BLaER1 (cell line): Measurements from ENCODE around the gene OBP2B.
"Not testable (repeated sequence)": the region's sequence is repeated elsewhere in the genome, so short reads cannot be mapped to it uniquely, and the experiment has no call there.

Experiments used
- H3K27ac ChIP-seq: shearing (Covaris generic); formaldehyde crosslinking; 2 replicates; pipeline ENCODE4 v1.8.1; 2022
- H3K27me3 ChIP-seq: shearing (Covaris generic); formaldehyde crosslinking; 2 replicates; pipeline ENCODE4 v1.8.1; 2022
- H3K36me3 ChIP-seq: shearing (Covaris generic); formaldehyde crosslinking; 2 replicates; pipeline ENCODE4 v1.8.1; 2022
- H3K4me1 ChIP-seq: shearing (Covaris generic); formaldehyde crosslinking; 2 replicates; pipeline ENCODE4 v1.8.1; 2022
- H3K4me2 ChIP-seq: shearing (Covaris generic); formaldehyde crosslinking; 2 replicates; pipeline ENCODE4 v1.8.1; 2022
- H3K4me3 ChIP-seq: shearing (Covaris generic); formaldehyde crosslinking; 2 replicates; pipeline ENCODE4 v1.8.1; 2022
- H3K9ac ChIP-seq: shearing (Covaris generic); formaldehyde crosslinking; 2 replicates; pipeline ENCODE4 v1.8.1; 2022
- H3K9me3 ChIP-seq: shearing (Covaris generic); formaldehyde crosslinking; 2 replicates; pipeline ENCODE4 v1.8.1; 2022
- H4K20me1 ChIP-seq: shearing (Covaris generic); formaldehyde crosslinking; 2 replicates; pipeline ENCODE4 v1.8.1; 2022
- Cebpa-rat ChIP-seq: shearing (Covaris generic); IDR thresholded peaks from 2 replicates; pipeline ENCODE4 v1.8.1; 2022

Gene OBP2B

DNA sequence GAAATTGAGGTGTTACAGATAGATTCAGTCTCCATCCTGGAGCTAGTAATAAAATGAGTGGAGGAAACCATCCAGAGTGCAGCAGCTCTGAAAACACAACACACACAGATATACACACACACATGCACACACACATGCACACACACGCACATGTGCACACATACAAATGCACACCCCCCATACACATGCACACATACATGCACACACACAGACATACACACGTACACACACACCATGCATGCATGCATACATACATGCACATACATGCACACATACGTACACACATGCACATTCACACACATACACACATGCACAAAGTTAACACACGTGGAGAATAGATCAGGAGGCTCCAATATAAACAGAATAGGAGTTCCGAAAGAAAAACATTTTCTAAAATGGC is 21.0 kb upstream of the OBP2B start:
- TF ChIP-seq Cebpa-rat = no peak
- H3K36me3 ChIP-seq = no peaks in the 10 kb centered on the region
- H3K4me1 ChIP-seq = peaks cover 47% of the 10 kb centered on the region
- no peaks in the 10 kb centered on the region for H3K27me3 ChIP-seq
- H3K27ac ChIP-seq = no peak overlapping the region
- H3K9me3 ChIP-seq = no peaks in the 10 kb centered on the region
- no peak overlapping the region for H3K4me2 ChIP-seq
- H4K20me1 ChIP-seq = no peaks in the 10 kb centered on the region
- H3K9ac ChIP-seq = no peak overlapping the region
- no peak overlapping the region for H3K4me3 ChIP-seq

DNA sequence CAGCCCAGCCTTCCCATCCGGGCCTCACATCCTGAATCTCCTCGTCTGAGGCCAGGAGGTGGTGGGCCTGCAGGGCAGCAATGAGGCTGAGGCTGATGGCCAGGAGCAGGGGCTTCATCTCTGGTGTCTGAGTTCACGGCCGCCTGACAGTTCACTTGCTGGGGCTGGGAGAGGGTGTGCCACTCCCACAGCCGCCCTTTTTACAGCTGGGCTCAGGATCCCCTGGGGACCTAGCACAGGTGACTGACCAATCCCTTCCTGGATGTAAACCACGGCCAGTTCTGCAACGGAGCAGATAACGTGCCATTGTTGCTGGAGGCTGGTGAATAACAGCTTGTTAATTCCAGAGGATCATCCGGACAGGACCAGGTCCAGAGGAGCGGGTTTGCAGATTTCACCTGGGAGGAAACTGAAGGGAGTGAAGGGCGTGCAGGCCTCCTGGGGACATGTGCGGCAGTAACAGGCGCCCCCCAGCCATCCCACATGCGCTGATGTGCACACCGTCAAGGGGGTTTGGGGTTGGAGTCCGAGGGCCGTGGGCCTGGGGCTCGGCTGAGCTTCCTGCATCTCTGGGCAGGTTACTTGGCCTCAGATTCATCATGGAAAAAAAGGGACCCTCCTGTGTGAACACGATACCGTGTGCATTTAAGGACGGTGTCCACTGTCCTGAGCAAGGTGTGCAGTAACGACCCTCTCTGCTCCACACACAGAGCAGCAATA is 19.6 kb upstream of the OBP2B start:
- Histone ChIP-seq H3K4me2 (peak overlapping the region; percentile 74), H3K4me1 (peaks cover 52% of the 10 kb centered on the region)
- H3K36me3 ChIP-seq, H3K4me3 ChIP-seq, H3K9me3 ChIP-seq, H4K20me1 ChIP-seq, H3K27me3 ChIP-seq, H3K9ac ChIP-seq, H3K27ac ChIP-seq: not testable (repeated sequence)

DNA sequence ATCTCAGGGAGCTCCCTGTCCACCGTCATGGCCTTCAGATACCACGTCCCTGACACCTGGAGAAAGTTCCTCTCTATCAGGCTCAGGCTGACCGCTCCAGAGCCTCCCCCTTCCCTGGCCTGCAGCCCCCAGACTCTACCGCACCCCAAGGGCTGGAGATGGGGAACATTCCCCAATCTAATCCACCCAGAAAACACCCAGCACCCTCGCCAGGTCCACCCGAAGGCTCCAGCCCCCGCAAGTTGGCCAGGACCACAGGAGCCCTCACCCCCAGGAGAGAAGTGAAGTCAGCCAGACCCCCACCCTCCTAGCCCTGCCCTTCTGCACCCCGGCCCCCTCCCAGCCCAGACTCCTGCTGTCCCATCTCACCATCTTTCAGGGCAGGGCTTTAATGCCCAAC is 18.9 kb upstream of the OBP2B start:
- H3K36me3 ChIP-seq, H3K27me3 ChIP-seq, H4K20me1 ChIP-seq, H3K9me3 ChIP-seq, H3K4me3 ChIP-seq: not testable (repeated sequence)
- Histone ChIP-seq H3K27ac (peak overlapping the region; percentile 38; the same call in 1 of the 2 replicates), H3K4me1 (peaks cover 58% of the 10 kb centered on the region), H3K4me2 (peak overlapping the region; percentile 74), H3K9ac (0 out of 2 replicates have a peak overlapping the region, but pooled peaks have one; percentile 53)

DNA sequence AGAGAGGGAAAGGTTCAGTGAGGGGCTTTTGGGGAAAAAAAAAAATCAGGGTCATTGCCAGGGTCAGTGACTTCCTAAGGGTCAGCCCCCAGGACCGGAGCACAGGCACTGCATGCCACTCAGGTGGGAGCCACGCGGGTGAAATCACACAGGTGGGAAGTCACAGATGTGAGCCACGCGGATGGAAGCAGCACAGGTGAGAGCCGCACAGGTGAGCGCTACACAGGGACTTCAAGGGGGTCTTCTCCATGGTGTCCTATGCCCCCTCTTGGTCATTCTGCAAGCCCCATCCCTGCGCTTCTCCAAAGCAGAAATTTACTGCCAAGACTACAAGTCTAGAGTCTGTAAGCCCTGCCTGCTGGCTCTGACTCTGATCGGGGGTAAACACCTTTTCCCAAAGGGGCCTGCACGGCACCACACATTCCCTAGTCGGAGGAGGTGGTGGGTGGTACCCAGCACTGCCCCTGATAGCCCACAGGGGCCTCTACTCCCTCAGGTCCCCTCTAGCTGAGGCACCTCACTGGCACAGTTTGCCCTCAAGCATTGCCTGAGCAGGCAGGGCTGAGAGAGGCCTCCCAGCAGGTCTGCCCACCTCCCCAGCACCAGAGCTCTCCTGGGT is 18.3 kb upstream of the OBP2B start:
- Histone ChIP-seq H3K9ac (peak overlapping the region; percentile 53; the same call in 1 of the 2 replicates), H3K27me3 (no peaks in the 10 kb centered on the region), H4K20me1 (no peaks in the 10 kb centered on the region), H3K4me3 (no peak overlapping the region), H3K36me3 (no peaks in the 10 kb centered on the region), H3K9me3 (no peaks in the 10 kb centered on the region), H3K4me2 (peak overlapping the region; percentile 74), H3K27ac (peak overlapping the region; percentile 38; the same call in 1 of the 2 replicates), H3K4me1 (peaks cover 65% of the 10 kb centered on the region)
- TF ChIP-seq Cebpa-rat = no peak

DNA sequence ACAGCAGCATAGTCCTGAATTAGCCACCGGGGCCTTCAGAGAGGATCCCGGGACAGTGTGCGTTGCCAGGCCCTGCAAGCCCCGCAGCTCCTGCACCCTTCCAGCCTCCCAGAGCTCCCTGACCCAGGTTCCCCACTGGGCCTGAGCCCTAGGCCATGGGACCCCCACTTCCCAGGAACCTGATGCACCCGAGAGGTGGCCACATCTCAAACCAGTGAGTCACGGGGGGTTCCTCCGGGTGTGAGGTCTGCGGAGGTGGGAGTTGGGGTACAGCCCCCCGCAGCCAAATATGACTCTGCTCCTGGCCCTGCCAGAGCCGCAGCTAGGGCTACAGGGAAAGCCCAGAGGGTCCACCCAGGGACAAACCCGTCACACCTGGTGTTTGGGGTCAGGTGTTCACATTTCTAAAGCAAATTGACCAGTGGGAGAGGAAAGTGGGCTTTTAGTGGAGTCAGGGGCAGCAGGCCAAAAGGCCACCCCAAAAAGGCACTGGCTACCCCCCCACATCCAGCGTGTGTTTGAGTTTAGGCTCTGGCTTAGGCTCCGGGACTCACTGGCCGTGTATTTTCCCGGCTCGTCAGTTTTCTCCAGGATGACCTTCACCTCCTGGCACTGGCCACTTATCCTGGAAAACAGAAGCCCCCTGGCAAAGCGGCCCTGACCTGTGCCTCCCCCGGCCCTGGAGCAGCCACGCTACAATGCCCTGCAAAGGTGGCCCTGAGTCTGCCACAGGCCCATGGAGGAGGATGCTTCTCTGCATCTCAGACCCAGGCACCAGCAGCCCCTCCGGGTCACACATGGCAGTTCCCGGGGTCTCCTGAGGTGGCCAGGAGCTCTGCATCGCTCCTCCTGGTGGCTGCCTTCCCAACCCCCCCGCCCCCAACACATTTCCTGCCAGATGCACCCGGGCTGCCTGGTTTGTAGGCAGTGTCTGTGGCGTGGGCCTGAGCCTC is 17.4 kb upstream of the OBP2B start:
- TF ChIP-seq Cebpa-rat = no peak
- H3K9me3 ChIP-seq = no peaks in the 10 kb centered on the region
- no peaks in the 10 kb centered on the region for H3K27me3 ChIP-seq
- peaks cover 71% of the 10 kb centered on the region for H3K4me1 ChIP-seq
- H3K27ac ChIP-seq = no peak overlapping the region
- no peak overlapping the region for H3K9ac ChIP-seq
- H4K20me1 ChIP-seq = no peaks in the 10 kb centered on the region
- H3K36me3 ChIP-seq = no peaks in the 10 kb centered on the region
- H3K4me3 ChIP-seq = no peak overlapping the region
- peak overlapping the region; percentile 74 for H3K4me2 ChIP-seq

DNA sequence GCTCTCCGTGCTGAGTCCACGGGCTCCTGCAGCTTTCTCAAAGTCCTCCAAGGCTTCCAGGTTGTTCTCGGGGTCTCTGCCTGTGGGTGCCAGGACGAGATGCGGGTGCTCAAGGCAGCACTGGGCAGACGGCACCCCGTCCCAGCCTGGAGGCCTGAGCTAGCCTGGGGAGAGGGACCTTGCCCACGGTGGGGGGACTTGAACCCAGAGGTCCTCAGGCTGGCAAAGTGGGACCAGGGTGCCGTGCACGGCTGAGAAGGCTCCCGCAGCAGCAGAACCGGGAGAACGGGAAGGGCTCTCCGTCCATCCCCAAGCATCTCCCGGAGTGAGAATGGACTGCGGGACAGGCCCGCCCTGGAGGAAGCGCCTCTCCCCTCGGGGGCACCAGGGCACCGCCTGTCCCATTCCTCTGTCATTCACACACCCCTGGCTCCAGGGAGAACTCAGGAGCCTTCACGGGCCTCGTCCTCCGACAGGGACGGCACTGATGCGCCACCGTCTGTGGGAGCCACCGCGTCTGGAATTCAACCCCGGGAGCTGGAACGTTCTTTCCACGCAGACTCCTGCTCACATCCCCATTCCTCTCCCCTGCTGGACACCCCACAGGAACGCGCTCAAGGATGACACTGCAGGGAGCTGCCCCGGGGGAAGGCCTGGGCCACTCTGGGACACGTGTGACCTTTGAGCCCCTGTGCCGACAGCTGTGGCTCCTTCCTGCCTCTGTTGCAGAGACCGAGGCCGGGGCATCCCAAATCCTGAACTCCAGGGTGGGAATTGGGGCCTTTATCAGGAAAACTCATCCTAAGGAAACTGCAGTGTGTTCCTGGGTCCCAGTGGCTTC is 16.3 kb upstream of the OBP2B start:
- TF ChIP-seq Cebpa-rat = no peak
- Histone ChIP-seq H3K4me2 (peak overlapping the region; percentile 74), H4K20me1 (no peaks in the 10 kb centered on the region), H3K27ac (no peak overlapping the region), H3K9ac (no peak overlapping the region), H3K4me1 (peaks cover 74% of the 10 kb centered on the region), H3K9me3 (no peaks in the 10 kb centered on the region), H3K4me3 (no peak overlapping the region), H3K27me3 (no peaks in the 10 kb centered on the region), H3K36me3 (no peaks in the 10 kb centered on the region)

DNA sequence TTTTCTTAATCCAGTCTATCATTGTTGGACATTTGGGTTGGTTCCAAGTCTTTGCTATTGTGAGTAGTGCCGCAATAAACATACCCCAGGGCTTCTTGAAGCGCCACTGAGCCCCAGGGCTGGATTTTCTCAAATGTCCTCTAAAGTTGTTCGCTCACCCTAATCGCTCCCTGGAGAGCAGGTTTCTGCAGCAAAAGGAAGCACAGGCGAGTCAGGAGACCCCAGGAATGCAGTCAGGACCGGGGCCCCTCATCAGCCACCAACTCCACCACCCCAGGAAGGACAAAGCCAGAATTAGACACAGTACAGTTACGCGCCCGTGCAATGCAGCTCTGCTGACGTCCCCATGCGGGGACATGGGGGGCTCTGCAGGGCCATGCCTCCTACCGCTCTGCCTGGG is 15.7 kb upstream of the OBP2B start:
- Histone ChIP-seq H3K4me2 (peak overlapping the region; percentile 74), H3K9ac (no peak overlapping the region), H3K27ac (no peak overlapping the region), H3K9me3 (no peaks in the 10 kb centered on the region), H3K4me3 (no peak overlapping the region), H3K27me3 (no peaks in the 10 kb centered on the region), H3K4me1 (peaks cover 74% of the 10 kb centered on the region), H3K36me3 (no peaks in the 10 kb centered on the region), H4K20me1 (no peaks in the 10 kb centered on the region)
- TF ChIP-seq Cebpa-rat = no peak

DNA sequence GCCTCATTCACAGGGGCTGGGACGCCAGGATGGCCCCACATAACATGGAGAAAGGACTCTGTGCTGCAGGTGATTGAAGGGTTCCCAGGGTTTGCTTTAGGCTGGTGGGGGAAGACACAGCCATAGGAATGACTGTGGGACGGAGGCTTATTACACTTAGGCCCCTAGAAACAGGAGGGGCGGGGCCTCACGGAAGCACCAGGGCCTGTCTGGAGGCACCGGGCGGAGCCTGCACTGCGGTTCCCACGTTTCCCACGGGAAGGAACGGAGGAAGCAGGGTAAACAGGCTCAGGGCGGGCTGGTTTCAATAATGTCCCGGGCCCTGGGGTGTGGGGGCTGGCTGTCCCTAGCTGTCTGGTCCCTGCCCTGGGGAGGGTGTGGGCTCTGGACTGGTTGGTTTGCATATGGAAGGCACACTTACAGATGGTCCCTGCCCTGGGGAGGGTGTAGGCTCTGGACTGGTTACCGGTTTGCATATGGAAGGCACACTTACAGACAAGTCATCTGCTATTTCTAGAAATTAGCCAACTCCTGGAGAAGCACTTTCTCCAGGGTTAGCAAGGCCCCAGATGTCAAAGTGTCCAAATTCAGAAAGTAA is 14.2 kb upstream of the OBP2B start:
- not testable (repeated sequence) for H3K4me3 ChIP-seq, H3K9ac ChIP-seq, H3K36me3 ChIP-seq, H3K27me3 ChIP-seq, H3K9me3 ChIP-seq, H4K20me1 ChIP-seq
- H3K4me2 ChIP-seq = peak overlapping the region; percentile 73
- H3K27ac ChIP-seq = peak overlapping the region; percentile 39; the same call in 1 of the 2 replicates
- peaks cover 68% of the 10 kb centered on the region for H3K4me1 ChIP-seq

DNA sequence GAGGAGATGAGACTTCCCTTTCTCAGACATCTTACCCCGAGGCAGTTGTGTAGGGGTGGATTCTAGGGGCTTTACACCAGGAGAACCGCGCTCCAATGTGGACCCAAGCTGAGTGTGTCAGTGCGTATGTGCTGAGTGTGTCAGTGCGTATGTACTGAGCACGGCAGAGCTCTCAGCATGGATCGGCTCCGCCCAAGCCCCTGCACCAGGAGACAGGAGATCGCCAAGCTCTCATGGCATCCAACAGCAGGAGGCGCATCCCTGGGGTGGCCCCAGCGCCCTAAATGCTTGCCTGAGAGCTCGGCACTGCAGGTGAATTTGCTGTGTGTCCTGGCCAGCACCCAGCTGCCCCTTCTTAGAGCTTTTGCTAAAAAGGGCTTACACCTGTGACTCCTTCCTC is 12.9 kb upstream of the OBP2B start:
- H3K9ac ChIP-seq, H4K20me1 ChIP-seq, H3K9me3 ChIP-seq, H3K4me2 ChIP-seq, H3K27me3 ChIP-seq, H3K36me3 ChIP-seq, H3K27ac ChIP-seq, H3K4me3 ChIP-seq: not testable (repeated sequence)
- peaks cover 67% of the 10 kb centered on the region for H3K4me1 ChIP-seq
